NT2/D1 (cell line): ENCODE measurements around the gene SNAPC2.

Experiments used
- DNase-seq: peaks from one replicate; pipeline ENCODE4 v3.0.0-alpha.2; 2011; ENCODE audit warnings: low read depth, low spot score
- H3K27me3 ChIP-seq: 2 replicates; pipeline ENCODE4 v1.6.0; 2011; ENCODE audit warnings: mild to moderate bottlenecking; ENCODE audit not compliant: insufficient read length, insufficient read depth
- H3K36me3 ChIP-seq: 2 replicates; pipeline ENCODE4 v1.6.1; 2011; ENCODE audit warnings: mild to moderate bottlenecking, low read length, mixed read lengths; ENCODE audit not compliant: insufficient read depth, insufficient read length
- H3K4me1 ChIP-seq: 2 replicates; pipeline ENCODE4 v1.5.1; 2011; ENCODE audit not compliant: insufficient read depth, insufficient read length
- H3K4me3 ChIP-seq: 2 replicates; pipeline ENCODE4 v1.5.1; 2011; ENCODE audit warnings: low read depth; ENCODE audit not compliant: insufficient read length
- H3K9ac ChIP-seq: 2 replicates; pipeline ENCODE4 v1.6.0; 2011; ENCODE audit warnings: low read depth; ENCODE audit not compliant: insufficient read length
- H3K9me3 ChIP-seq: 2 replicates; pipeline ENCODE4 v1.5.1; 2011; ENCODE audit warnings: mild to moderate bottlenecking, low read length; ENCODE audit not compliant: insufficient read depth
- SUZ12 ChIP-seq: IDR thresholded peaks from 2 replicates; pipeline ENCODE4 v1.6.1; 2011; ENCODE audit not compliant: insufficient read length, insufficient read depth; ENCODE audit errors: extremely low read depth
- YY1 ChIP-seq: IDR thresholded peaks from 2 replicates; pipeline ENCODE4 v1.6.1; 2011; ENCODE audit not compliant: insufficient read length, insufficient read depth
- ZNF274 ChIP-seq: IDR thresholded peaks from 2 replicates; pipeline ENCODE4 v1.6.1; 2011; ENCODE audit warnings: mild to moderate bottlenecking, low read depth, low read length

Gene SNAPC2

DNA sequence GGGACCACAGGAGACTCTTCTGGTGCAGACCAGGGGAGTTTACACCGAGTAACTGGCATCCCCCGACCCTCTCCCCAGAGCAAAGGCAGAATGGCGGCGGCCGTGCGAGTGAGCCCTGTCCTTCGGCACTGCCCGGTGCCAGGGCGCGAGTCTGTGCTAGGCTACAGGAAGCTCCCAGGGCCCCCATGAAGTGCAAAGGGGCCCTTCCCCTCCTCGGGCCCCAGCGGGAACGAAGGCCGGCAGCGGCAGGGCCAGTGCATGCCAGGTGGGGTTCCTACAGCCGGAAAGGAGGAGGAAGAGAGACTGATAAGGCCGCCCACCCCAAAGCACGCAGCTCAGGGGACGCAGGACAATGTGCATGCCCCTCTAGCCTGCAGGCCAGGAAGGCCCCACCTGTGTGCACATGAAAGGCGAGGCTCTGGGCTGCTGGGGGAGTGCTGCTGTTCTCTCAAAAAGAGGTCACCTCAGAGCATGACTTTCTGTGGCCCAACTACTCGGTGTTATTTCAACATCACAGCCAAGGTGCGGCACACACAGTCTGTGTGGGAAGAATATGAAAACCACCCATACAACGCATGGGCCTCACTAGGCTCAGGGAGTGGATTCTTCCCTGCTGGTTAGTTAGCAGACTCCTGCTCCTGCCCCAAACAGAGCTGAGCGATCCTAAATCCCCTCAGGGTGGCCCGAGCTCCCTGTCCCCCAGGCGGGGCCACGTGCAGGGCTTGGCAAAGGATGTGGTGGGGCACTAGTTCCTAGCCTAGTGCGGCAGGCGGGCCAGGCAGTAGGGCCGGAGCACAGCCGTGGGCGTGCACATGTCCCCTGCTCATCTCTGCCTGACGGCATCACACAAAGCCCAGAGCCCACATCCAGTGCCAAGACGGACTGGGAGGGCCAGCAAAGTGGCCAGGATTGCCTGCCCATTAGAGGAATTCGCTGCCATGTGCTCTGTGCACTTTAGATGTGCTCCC, 51.7 kb downstream of the SNAPC2 start:
- Histone ChIP-seq H3K9ac (no peak overlapping the region), H3K4me3 (no peak overlapping the region), H3K9me3 (no peaks in the 10 kb centered on the region), H3K27me3 (no peaks in the 10 kb centered on the region), H3K36me3 (peaks cover 85% of the 10 kb centered on the region), H3K4me1 (peaks cover 36% of the 10 kb centered on the region)
- no peak for DNase-seq
- TF ChIP-seq YY1, result no peak
- TF ChIP-seq SUZ12, result no peak
- TF ChIP-seq ZNF274, result no peak
